ENCODE results near the gene ANKFN1. TPM values are rescaled to one million over a fixed set of nuclear protein-coding genes. Genes with fewer than 3 reads are reported as not detected.

ANKFN1 gene
- total RNA-seq, 1 experiment from 2014 or later = not detected

DNA sequence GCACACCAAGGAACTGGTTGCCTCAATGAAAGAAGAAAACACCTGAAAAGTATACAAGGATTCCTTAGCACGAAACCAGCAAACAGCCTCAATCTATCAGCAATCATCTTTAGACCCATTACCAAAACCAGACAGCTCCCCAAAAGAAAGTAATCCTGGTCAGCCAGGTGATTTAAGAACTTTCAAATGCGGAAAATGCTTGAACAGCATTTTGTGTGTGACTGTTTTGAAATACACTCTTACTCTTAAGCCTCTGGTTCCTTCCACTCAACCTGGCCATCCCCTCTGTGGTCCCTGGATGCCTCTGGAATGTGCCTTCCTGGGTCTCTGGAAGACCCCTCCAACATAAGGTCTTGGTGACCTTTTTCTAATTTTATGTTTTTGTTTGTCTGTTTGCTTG, 369.8 kb downstream of the ANKFN1 start:
- H3K4me2 ChIP-seq (ENCODE audit: insufficient read depth, insufficient read length, low read length) = no peak overlapping the region
- no peak overlapping the region for H2BK120ac ChIP-seq (ENCODE audit: low read depth, low read length, poor library complexity, severe bottlenecking)
- no peak overlapping the region for H3K4me3 Mint-ChIP-seq
- no peak overlapping the region for H3K23ac ChIP-seq (ENCODE audit: insufficient read length, low read depth, low read length)
- H2BK5ac ChIP-seq (ENCODE audit: insufficient read length, low read length) = no peak overlapping the region
- H3K27me3 Mint-ChIP-seq (ENCODE audit: low read depth) = no peaks in the 10 kb centered on the region; the same call in none of the 2 replicates
- H3K18ac ChIP-seq (ENCODE audit: insufficient read length, low read depth, low read length) = no peak overlapping the region
- no peaks in the 10 kb centered on the region for H3K23me2 ChIP-seq (ENCODE audit: insufficient read length, low read depth, low read length, poor library complexity, severe bottlenecking)
- no peaks in the 10 kb centered on the region for H4K20me1 ChIP-seq (ENCODE audit: control insufficient read depth, insufficient read depth, insufficient read length)
- no peak overlapping the region for H2AK5ac ChIP-seq (ENCODE audit: insufficient read length, low read length)
- no peak overlapping the region for H4K8ac ChIP-seq (replicated peaks; ENCODE audit: insufficient read length, low read depth, low read length)
- no peaks in the 10 kb centered on the region for H3K36me3 Mint-ChIP-seq (ENCODE audit: insufficient read depth in 1 of 3, low read depth in 3 of 3)
- H4K91ac ChIP-seq (ENCODE audit: insufficient read length, low read depth, low read length) = no peak overlapping the region
- no peaks in the 10 kb centered on the region for H3K27me3 ChIP-seq (ENCODE audit: insufficient read depth, low read length)
- no peak overlapping the region for H2BK15ac ChIP-seq (ENCODE audit: low read depth, low read length)
- no peak overlapping the region for H2BK12ac ChIP-seq (ENCODE audit: insufficient read length, low read depth, low read length)
- H3K4me1 Mint-ChIP-seq = peaks cover 0 to 6% of the 10 kb centered on the region in 2 experiments; a peak in 2 of 4 replicates
- TF ChIP-seq, protein P1, sequence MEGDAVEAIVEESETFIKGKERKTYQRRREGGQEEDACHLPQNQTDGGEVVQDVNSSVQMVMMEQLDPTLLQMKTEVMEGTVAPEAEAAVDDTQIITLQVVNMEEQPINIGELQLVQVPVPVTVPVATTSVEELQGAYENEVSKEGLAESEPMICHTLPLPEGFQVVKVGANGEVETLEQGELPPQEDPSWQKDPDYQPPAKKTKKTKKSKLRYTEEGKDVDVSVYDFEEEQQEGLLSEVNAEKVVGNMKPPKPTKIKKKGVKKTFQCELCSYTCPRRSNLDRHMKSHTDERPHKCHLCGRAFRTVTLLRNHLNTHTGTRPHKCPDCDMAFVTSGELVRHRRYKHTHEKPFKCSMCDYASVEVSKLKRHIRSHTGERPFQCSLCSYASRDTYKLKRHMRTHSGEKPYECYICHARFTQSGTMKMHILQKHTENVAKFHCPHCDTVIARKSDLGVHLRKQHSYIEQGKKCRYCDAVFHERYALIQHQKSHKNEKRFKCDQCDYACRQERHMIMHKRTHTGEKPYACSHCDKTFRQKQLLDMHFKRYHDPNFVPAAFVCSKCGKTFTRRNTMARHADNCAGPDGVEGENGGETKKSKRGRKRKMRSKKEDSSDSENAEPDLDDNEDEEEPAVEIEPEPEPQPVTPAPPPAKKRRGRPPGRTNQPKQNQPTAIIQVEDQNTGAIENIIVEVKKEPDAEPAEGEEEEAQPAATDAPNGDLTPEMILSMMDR (conservative IDR thresholded peaks at IDR 0.05) = no peak
- no peak overlapping the region for H3T11ph ChIP-seq (ENCODE audit: low read length)
- H3K79me2 ChIP-seq (ENCODE audit: insufficient read depth, low read length) = no peaks in the 10 kb centered on the region
- no peak overlapping the region for H3K56ac ChIP-seq (ENCODE audit: insufficient read length, low read depth, low read length)
- H3K9me3 Mint-ChIP-seq = no peaks in the 10 kb centered on the region; a peak in 1 of 5 replicates
- no peak overlapping the region for H3K27ac ChIP-seq (ENCODE audit: insufficient read length, low read depth, low read length)
- H2AFZ ChIP-seq (ENCODE audit: low read length) = no peak overlapping the region
- WGBS (ENCODE audit: extremely low coverage, insufficient read length, low lambda C conversion rate) = no CpG with 5 or more reads among the region's 2 CpGs
- no peak overlapping the region for H3K9ac ChIP-seq (ENCODE audit: extremely low read depth, insufficient read length, low read length)
- no peak for DNase-seq
- H3K27ac Mint-ChIP-seq = no peak overlapping the region
- H3K4me1 ChIP-seq (ENCODE audit: insufficient read depth, low read length) = no peaks in the 10 kb centered on the region
- no peak overlapping the region for H4K5ac ChIP-seq (ENCODE audit: insufficient read length, low read depth, low read length)
- H3K14ac ChIP-seq (ENCODE audit: insufficient read depth, low read length) = no peak overlapping the region
- no peak overlapping the region for H3K4ac ChIP-seq (ENCODE audit: low read depth, low read length)
- no peaks in the 10 kb centered on the region for H3K9me3 ChIP-seq (ENCODE audit: control insufficient read depth, low read depth, low read length)
- no peak overlapping the region for H2BK20ac ChIP-seq (ENCODE audit: low read depth, low read length, poor library complexity, severe bottlenecking)
- no peaks in the 10 kb centered on the region for H3K79me1 ChIP-seq (ENCODE audit: insufficient read depth, low read depth, low read length, poor library complexity, severe bottlenecking)
